Endodermal cell (in vitro differentiated cells): Measurements from ENCODE around the gene PLA2G4C. TPM values are rescaled to one million over a fixed set of nuclear protein-coding genes. Genes with fewer than 3 reads are reported as not detected.

ENCODE experiments used
- DNase-seq: peaks from one replicate; pipeline ENCODE4 v3.0.0-alpha.2; 2017
- H3K27ac ChIP-seq: 2 replicates; pipeline ENCODE4 v1.5.1; 2013; ENCODE audit warnings: mild to moderate bottlenecking, low read depth, low read length, moderate library complexity
- H3K27me3 ChIP-seq: 2 replicates; pipeline ENCODE4 v1.6.1; 2013; ENCODE audit warnings: mild to moderate bottlenecking, low read length, moderate library complexity; ENCODE audit not compliant: insufficient read depth, control insufficient read depth, poor library complexity, severe bottlenecking
- H3K36me3 ChIP-seq: 2 replicates; pipeline ENCODE4 v1.7.0; 2013; ENCODE audit warnings: mild to moderate bottlenecking, low read length, moderate library complexity; ENCODE audit not compliant: control insufficient read depth, insufficient read depth
- H3K4me1 ChIP-seq: one replicate; pipeline ENCODE4 v1.7.0; 2013; ENCODE audit warnings: low read length; ENCODE audit not compliant: control insufficient read depth, insufficient read depth
- H3K4me3 ChIP-seq: 2 replicates; pipeline ENCODE4 v1.5.1; 2013; ENCODE audit warnings: mild to moderate bottlenecking, low read length, moderate library complexity
- H3K9ac ChIP-seq: 2 replicates; pipeline ENCODE4 v1.6.1; 2013; ENCODE audit warnings: mild to moderate bottlenecking, low read length, moderate library complexity; ENCODE audit not compliant: poor library complexity, severe bottlenecking; ENCODE audit errors: extremely low read depth
- H3K9me3 ChIP-seq: 2 replicates; pipeline ENCODE4 v1.6.1; 2013; ENCODE audit warnings: mild to moderate bottlenecking, low read length, moderate library complexity; ENCODE audit not compliant: control insufficient read depth
- H3K27ac Mint-ChIP-seq: 2 replicates; pipeline ENCODE4 v1.8.0; 2020; ENCODE audit warnings: mixed read lengths
- H3K27me3 Mint-ChIP-seq: 2 replicates; pipeline ENCODE4 v1.8.0; 2021; ENCODE audit warnings: mild to moderate bottlenecking, mixed read lengths; ENCODE audit not compliant: insufficient read depth
- H3K36me3 Mint-ChIP-seq: 2 replicates; pipeline ENCODE4 v1.8.0; 2020; ENCODE audit warnings: low read depth, mixed read lengths
- H3K4me1 Mint-ChIP-seq: 2 replicates; pipeline ENCODE4 v1.8.0; 2020; ENCODE audit warnings: mixed read lengths
- H3K4me3 Mint-ChIP-seq: 2 replicates; pipeline ENCODE4 v1.8.0; 2020; ENCODE audit warnings: mild to moderate bottlenecking, moderate library complexity, mixed read lengths
- H3K9me3 Mint-ChIP-seq: 2 replicates; pipeline ENCODE4 v1.8.0; 2020; ENCODE audit warnings: mild to moderate bottlenecking, mixed read lengths
- WGBS, 2 experiments: methylation state at CpG; one replicate each; pipeline versions ENCODE4 v1.1.5 to v1.1.7; 2013; ENCODE audit warnings: missing lambda C conversion rate in 2 of 2, mixed read lengths in 1 of 2; ENCODE audit not compliant: insufficient coverage in 1 of 2, insufficient read length in 1 of 2; 5-methylcytosine and 5-hydroxymethylcytosine counted together
- total RNA-seq, 2 donors: library from RNA; stranded (reverse); fragmentation: NEBNext Ultra II Directional in 1 of 2; extraction: Animal tissue kit (Norgen Biotek cat#: 25700) in 1 of 2; gene quantifications; 2 replicates in 1 of 2; 3 replicates in 1 of 2; pipeline ENCODE4 v1.2.1, GENCODE V29; 2021
- TF ChIP-seq, protein P1 (sequence below): fragments of 200-600 bp; sonication (generic); conservative IDR thresholded peaks from 2 replicates; pipeline ENCODE4 v1.5.0; 2021; ENCODE audit warnings: antibody characterized with exemption, mild to moderate bottlenecking

The PLA2G4C gene
- total RNA-seq, 2 donors from 2014 or later, result 1.3 to 1.4 TPM

DNA sequence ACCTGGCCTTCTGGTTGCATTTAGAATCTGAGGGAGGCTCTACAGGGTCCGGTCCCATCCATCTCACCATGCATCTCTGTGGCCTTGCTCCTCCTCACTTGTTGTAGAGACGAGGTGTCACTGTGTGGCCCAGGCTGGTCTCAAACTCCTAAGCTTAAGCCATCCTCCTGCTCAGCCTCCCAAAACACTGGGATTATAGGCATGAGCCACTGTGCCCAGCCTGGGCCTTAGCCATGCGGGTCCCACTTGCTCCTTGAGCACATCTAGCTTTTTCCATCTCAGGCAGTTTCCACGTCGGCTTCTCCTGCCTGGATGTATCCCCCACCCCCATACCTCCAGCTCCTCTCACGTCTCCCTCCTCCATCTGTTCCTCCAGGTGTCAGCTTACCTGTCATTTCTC, 106.4 kb downstream of the PLA2G4C start:
- no peak overlapping the region for H3K4me3 Mint-ChIP-seq
- H3K27ac Mint-ChIP-seq, result no peak overlapping the region
- peaks cover 44% of the 10 kb centered on the region for H3K27me3 Mint-ChIP-seq
- DNase-seq, result no peak
- no peaks in the 10 kb centered on the region for H3K36me3 ChIP-seq
- H3K9ac ChIP-seq, result no peak overlapping the region
- no peak overlapping the region for H3K27ac ChIP-seq
- H3K9me3 ChIP-seq, result peaks cover 19% of the 10 kb centered on the region
- H3K9me3 Mint-ChIP-seq, result peaks cover 21% of the 10 kb centered on the region
- H3K27me3 ChIP-seq, result peaks cover 18% of the 10 kb centered on the region
- H3K4me1 Mint-ChIP-seq, result no peaks in the 10 kb centered on the region
- TF ChIP-seq, protein P1, sequence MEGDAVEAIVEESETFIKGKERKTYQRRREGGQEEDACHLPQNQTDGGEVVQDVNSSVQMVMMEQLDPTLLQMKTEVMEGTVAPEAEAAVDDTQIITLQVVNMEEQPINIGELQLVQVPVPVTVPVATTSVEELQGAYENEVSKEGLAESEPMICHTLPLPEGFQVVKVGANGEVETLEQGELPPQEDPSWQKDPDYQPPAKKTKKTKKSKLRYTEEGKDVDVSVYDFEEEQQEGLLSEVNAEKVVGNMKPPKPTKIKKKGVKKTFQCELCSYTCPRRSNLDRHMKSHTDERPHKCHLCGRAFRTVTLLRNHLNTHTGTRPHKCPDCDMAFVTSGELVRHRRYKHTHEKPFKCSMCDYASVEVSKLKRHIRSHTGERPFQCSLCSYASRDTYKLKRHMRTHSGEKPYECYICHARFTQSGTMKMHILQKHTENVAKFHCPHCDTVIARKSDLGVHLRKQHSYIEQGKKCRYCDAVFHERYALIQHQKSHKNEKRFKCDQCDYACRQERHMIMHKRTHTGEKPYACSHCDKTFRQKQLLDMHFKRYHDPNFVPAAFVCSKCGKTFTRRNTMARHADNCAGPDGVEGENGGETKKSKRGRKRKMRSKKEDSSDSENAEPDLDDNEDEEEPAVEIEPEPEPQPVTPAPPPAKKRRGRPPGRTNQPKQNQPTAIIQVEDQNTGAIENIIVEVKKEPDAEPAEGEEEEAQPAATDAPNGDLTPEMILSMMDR, result no peak
- no peaks in the 10 kb centered on the region for H3K36me3 Mint-ChIP-seq
- H3K4me3 ChIP-seq, result no peak overlapping the region
- 76 to 84% methylated on average over 5 to 6 of the region's 6 CpGs for WGBS, 2 experiments
- no peaks in the 10 kb centered on the region for H3K4me1 ChIP-seq

DNA sequence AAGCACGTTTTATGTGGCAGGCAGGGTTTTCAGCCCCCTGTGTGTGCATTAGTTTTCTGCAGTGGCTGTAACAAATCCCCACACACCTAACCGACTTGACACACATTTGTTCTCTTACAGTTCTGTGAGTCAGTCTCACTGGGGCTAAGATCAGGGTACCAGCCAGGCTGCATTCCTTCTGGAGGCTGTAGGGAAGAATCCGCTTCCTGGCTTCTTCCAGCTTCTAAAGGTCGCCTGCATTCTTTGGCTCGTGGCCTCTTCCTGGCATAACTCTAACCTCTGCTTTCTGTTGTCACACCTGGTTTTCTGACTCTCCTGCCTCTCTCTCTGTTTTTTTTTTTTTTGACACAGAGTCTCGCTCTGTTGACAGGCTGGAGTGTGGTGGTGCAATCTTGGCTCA, 109.8 kb downstream of the PLA2G4C start:
- H3K36me3 ChIP-seq, result no peaks in the 10 kb centered on the region
- TF ChIP-seq, protein P1, result no peak
- H3K27ac ChIP-seq, result no peak overlapping the region
- Mint-ChIP-seq H3K27me3 (peaks cover 39% of the 10 kb centered on the region), H3K27ac (no peak overlapping the region), H3K4me3 (no peak overlapping the region), H3K4me1 (no peaks in the 10 kb centered on the region), H3K36me3 (no peaks in the 10 kb centered on the region), H3K9me3 (peaks cover 12% of the 10 kb centered on the region)
- WGBS, 2 experiments, result 87 to 91% methylated on average over 5 to 6 of the region's 6 CpGs
- H3K9me3 ChIP-seq, result peaks cover 7% of the 10 kb centered on the region
- no peak overlapping the region for H3K9ac ChIP-seq
- H3K27me3 ChIP-seq, result no peaks in the 10 kb centered on the region
- no peak overlapping the region for H3K4me3 ChIP-seq
- no peaks in the 10 kb centered on the region for H3K4me1 ChIP-seq
- DNase-seq, result no peak

DNA sequence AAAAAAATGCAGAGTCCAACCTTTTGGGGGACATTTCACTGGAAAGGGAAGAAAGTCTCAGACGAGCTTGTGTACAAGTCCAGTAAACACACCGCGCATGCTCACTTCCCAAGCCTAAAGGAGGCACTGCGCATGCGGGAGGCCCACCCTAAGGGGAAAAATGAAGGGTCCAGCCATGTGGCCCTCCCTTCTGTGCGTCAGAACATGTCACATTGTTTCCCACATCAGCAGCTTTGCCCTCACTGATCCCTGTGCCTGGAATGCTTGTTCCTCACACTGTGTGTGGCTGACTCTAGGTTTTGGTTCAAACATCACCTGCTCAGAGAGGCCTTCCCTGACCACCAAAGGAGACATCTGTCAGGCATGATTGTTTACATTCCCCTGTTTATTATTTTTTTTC, 111.8 kb downstream of the PLA2G4C start:
- no peaks in the 10 kb centered on the region for H3K4me1 ChIP-seq

More for the DNA sequence above, 111.8 kb downstream of the PLA2G4C start:
- Mint-ChIP-seq H3K36me3 (no peaks in the 10 kb centered on the region), H3K27me3 (peaks cover 29% of the 10 kb centered on the region), H3K9me3 (peaks cover 12% of the 10 kb centered on the region), H3K4me1 (no peaks in the 10 kb centered on the region), H3K4me3 (no peak overlapping the region), H3K27ac (no peak overlapping the region)
- Histone ChIP-seq H3K27ac (no peak overlapping the region), H3K4me3 (no peak overlapping the region), H3K27me3 (no peaks in the 10 kb centered on the region), H3K9ac (no peak overlapping the region), H3K9me3 (peaks cover 7% of the 10 kb centered on the region), H3K36me3 (no peaks in the 10 kb centered on the region)
- no peak for DNase-seq
- TF ChIP-seq, protein P1, result no peak
- 88 to 95% methylated on average over 5 to 6 of the region's 6 CpGs for WGBS, 2 experiments

Other genes with a start within 250 kb of the PLA2G4C start
- gene SULT2A1, start 224.5 kb downstream of the PLA2G4C start, total RNA-seq, result under 1 TPM in 1 of 2 donors, not detected in 1; 0.18 TPM
- gene BSPH1, start 118.6 kb downstream of the PLA2G4C start, total RNA-seq, result not detected
- gene ELSPBP1, start 116.2 kb downstream of the PLA2G4C start, total RNA-seq, result not detected
- not detected for gene CABP5, start 66.7 kb downstream of the PLA2G4C start, total RNA-seq
- 100 to 1,000 TPM in 1 of 2 donors, 10 to 100 TPM in 1; 91.6 to 117 TPM for gene LIG1, start 59.5 kb upstream of the PLA2G4C start, total RNA-seq
- gene ZSWIM9, start 59.9 kb upstream of the PLA2G4C start, total RNA-seq, result 10 to 100 TPM in 1 of 2 donors, 1 to 10 TPM in 1; 9.9 to 13.0 TPM
- 10 to 100 TPM; 34.0 to 44.6 TPM for gene CARD8, start 145.1 kb upstream of the PLA2G4C start, total RNA-seq
- gene ZNF114, start 159.3 kb upstream of the PLA2G4C start, total RNA-seq, result 10 to 100 TPM; 10.6 to 14.6 TPM
- 1 to 10 TPM; 3.5 TPM for gene EMP3, start 214.7 kb upstream of the PLA2G4C start, total RNA-seq